ENCODE results near the gene TLNRD1. TPM values are rescaled to one million over a fixed set of nuclear protein-coding genes. Genes with fewer than 3 reads are reported as not detected.

TLNRD1 gene
- total RNA-seq, 1 experiment from 2014 or later = 24.3 TPM

- peak; percentile 52 for DNase-seq (ENCODE audit: low read depth)
Observed at GRCh38 chr15:81001152-81002008, 657 bp downstream of the TLNRD1 start.

- DNase-seq (ENCODE audit: low read depth) = no peak
Observed at GRCh38 chr15:81002009-81002330, 1.2 kb downstream of the TLNRD1 start.

GRCh38 chr15:81002331-81003096 is 1.8 kb downstream of the TLNRD1 start:
- no peak for DNase-seq (ENCODE audit: low read depth)

- no peak for DNase-seq (ENCODE audit: low read depth)
Observed at GRCh38 chr15:81003097-81003350, 2.3 kb downstream of the TLNRD1 start.

GRCh38 chr15:81006124-81006523 is 5.4 kb downstream of the TLNRD1 start:
- no peak for DNase-seq (ENCODE audit: low read depth)

- no peak for DNase-seq (ENCODE audit: low read depth)
Observed at GRCh38 chr15:81007428-81008064, 6.8 kb downstream of the TLNRD1 start.

GRCh38 chr15:81008312-81008711 is 7.6 kb downstream of the TLNRD1 start:
- DNase-seq (ENCODE audit: low read depth) = no peak

GRCh38 chr15:81010086-81010485 is 9.4 kb downstream of the TLNRD1 start:
- DNase-seq (ENCODE audit: low read depth) = no peak

- DNase-seq (ENCODE audit: low read depth) = peak; percentile 70
Observed at GRCh38 chr15:81011593-81011992, 10.9 kb downstream of the TLNRD1 start.

- DNase-seq (ENCODE audit: low read depth) = no peak
Observed at GRCh38 chr15:81012588-81012987, 11.9 kb downstream of the TLNRD1 start.

- DNase-seq (ENCODE audit: low read depth) = no peak
Observed at GRCh38 chr15:81013396-81013929, 12.7 kb downstream of the TLNRD1 start.

- DNase-seq (ENCODE audit: low read depth) = no peak
Observed at GRCh38 chr15:81014446-81015093, 13.8 kb downstream of the TLNRD1 start.

- DNase-seq (ENCODE audit: low read depth) = no peak
Observed at GRCh38 chr15:81015621-81016488, 15.1 kb downstream of the TLNRD1 start.

GRCh38 chr15:81016489-81017068 is 15.9 kb downstream of the TLNRD1 start:
- DNase-seq (ENCODE audit: low read depth) = no peak

GRCh38 chr15:81018197-81018596 is 17.5 kb downstream of the TLNRD1 start:
- no peak for DNase-seq (ENCODE audit: low read depth)

- DNase-seq (ENCODE audit: low read depth) = no peak
Observed at GRCh38 chr15:81021321-81021720, 20.6 kb downstream of the TLNRD1 start.

- DNase-seq (ENCODE audit: low read depth) = peak; percentile 82
Observed at GRCh38 chr15:81023483-81024264, 23.0 kb downstream of the TLNRD1 start.

- no peak for DNase-seq (ENCODE audit: low read depth)
Observed at GRCh38 chr15:81024265-81024872, 23.6 kb downstream of the TLNRD1 start.

GRCh38 chr15:81024936-81025335 is 24.2 kb downstream of the TLNRD1 start:
- DNase-seq (ENCODE audit: low read depth) = no peak

Data from LHCN-M2 (cell line).